ENCODE results near the gene SBNO2.

Gene SBNO2

GRCh38 chr19:1073063-1073955, 100.8 kb downstream of the SBNO2 start:
- peaks cover 4% of the 10 kb centered on the region for H3K36me3 ChIP-seq (ENCODE audit: control insufficient read depth, insufficient read depth, low read length)
- H3K4me1 ChIP-seq (ENCODE audit: control insufficient read depth, insufficient read depth, low read length), result no peaks in the 10 kb centered on the region
- peaks cover 39% of the 10 kb centered on the region for H3K27me3 ChIP-seq (ENCODE audit: control insufficient read depth, insufficient read depth, low read length, poor library complexity, severe bottlenecking)
- H3K4me3 ChIP-seq (ENCODE audit: insufficient read depth, low read depth, low read length), result no peak overlapping the region
- no peak overlapping the region for H3K27ac ChIP-seq (ENCODE audit: insufficient read depth, low read depth, low read length, poor library complexity, severe bottlenecking)
- 91 to 93% methylated on average over 30 of the region's 30 CpGs for WGBS, 2 experiments
- H3K9me3 ChIP-seq (ENCODE audit: control insufficient read depth, low read length), result no peaks in the 10 kb centered on the region

- Histone ChIP-seq H3K4me3 (ENCODE audit: insufficient read depth, low read depth, low read length) (no peak overlapping the region), H3K36me3 (ENCODE audit: control insufficient read depth, insufficient read depth, low read length) (peaks cover 4% of the 10 kb centered on the region), H3K9me3 (ENCODE audit: control insufficient read depth, low read length) (no peaks in the 10 kb centered on the region), H3K27me3 (ENCODE audit: control insufficient read depth, insufficient read depth, low read length, poor library complexity, severe bottlenecking) (peaks cover 47% of the 10 kb centered on the region), H3K4me1 (ENCODE audit: control insufficient read depth, insufficient read depth, low read length) (no peaks in the 10 kb centered on the region), H3K27ac (ENCODE audit: insufficient read depth, low read depth, low read length, poor library complexity, severe bottlenecking) (no peak overlapping the region)
- WGBS, 2 experiments, result 93 to 95% methylated on average over 11 of the region's 11 CpGs
Observed at GRCh38 chr19:1072371-1073015, 101.6 kb downstream of the SBNO2 start.

DNA sequence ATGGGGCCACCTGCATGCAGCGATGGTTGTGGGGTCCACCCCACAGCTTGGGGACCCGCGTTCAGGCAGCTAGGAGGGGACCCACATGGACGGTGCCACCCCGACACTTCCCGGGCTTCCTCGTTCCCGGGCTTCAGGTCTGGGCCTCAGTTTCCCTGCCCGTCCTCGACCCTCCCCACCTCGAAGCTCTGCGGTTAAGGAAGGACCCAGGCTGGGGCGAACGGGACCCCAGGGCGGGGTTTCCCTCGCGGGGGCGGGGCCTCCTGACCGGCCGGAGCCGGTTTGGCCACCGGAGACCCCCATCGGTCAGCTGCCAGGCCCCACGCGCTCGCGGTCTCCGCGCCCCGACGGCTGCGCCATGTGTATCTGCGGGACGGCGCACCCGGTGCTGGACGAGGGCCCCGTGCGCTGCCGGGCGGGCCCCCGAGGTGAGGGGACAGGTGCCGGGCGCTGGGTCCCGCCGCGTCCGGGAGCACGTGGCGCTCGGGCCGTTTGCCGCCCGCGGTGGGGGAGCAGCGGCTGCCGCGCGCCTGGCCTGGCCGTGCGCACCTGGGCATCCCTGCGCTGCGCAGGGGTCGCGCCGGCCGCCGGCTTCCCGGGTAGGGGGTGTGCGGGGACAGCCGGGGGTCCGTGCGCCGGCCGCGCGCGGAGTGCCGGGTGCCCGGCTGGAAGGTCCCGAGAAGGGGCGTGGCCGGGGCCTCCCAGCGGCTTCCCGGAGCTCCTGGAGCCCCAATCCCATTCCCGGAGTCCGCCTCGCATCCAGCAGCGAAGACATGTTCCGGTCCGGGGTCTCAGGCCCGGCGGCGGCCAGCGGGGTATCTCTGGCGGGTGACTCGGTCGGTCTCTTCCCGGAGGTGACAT, 102.9 kb downstream of the SBNO2 start:
- WGBS, 2 experiments, result 2% methylated on average over 99 of the region's 99 CpGs
- Histone ChIP-seq H3K9me3 (ENCODE audit: control insufficient read depth, low read length) (no peaks in the 10 kb centered on the region), H3K4me3 (ENCODE audit: insufficient read depth, low read depth, low read length) (peak overlapping the region; percentile 39), H3K27ac (ENCODE audit: insufficient read depth, low read depth, low read length, poor library complexity, severe bottlenecking) (no peak overlapping the region), H3K4me1 (ENCODE audit: control insufficient read depth, insufficient read depth, low read length) (peaks cover 6% of the 10 kb centered on the region), H3K36me3 (ENCODE audit: control insufficient read depth, insufficient read depth, low read length) (peaks cover 4% of the 10 kb centered on the region), H3K27me3 (ENCODE audit: control insufficient read depth, insufficient read depth, low read length, poor library complexity, severe bottlenecking) (peaks cover 60% of the 10 kb centered on the region)

DNA sequence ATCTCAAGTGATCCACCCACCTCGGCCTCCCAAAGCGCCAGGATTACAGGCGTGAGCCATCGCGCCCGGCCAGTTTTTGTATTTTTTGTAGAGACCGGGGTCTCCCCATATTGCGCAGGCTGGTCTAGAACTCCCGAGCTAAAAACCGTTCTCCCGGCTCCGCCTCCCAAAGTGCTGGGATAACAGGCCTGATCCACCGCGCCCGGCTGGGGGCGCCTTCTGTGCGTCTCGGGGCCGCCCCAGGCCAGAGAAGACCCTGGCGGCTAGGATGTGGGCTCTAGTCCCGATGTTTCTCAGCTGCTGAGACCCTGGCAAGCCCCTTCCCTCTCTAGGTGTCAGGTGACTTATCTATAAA, 103.5 kb downstream of the SBNO2 start:
- 16 to 18% methylated on average over 21 of the region's 21 CpGs for WGBS, 2 experiments
- no peak overlapping the region for H3K27ac ChIP-seq (ENCODE audit: insufficient read depth, low read depth, low read length, poor library complexity, severe bottlenecking)
- no peaks in the 10 kb centered on the region for H3K9me3 ChIP-seq (ENCODE audit: control insufficient read depth, low read length)
- peaks cover 1% of the 10 kb centered on the region for H3K36me3 ChIP-seq (ENCODE audit: control insufficient read depth, insufficient read depth, low read length)
- H3K4me3 ChIP-seq (ENCODE audit: insufficient read depth, low read depth, low read length), result peak overlapping the region; percentile 39
- H3K27me3 ChIP-seq (ENCODE audit: control insufficient read depth, insufficient read depth, low read length, poor library complexity, severe bottlenecking), result peaks cover 66% of the 10 kb centered on the region
- peaks cover 12% of the 10 kb centered on the region for H3K4me1 ChIP-seq (ENCODE audit: control insufficient read depth, insufficient read depth, low read length)

DNA sequence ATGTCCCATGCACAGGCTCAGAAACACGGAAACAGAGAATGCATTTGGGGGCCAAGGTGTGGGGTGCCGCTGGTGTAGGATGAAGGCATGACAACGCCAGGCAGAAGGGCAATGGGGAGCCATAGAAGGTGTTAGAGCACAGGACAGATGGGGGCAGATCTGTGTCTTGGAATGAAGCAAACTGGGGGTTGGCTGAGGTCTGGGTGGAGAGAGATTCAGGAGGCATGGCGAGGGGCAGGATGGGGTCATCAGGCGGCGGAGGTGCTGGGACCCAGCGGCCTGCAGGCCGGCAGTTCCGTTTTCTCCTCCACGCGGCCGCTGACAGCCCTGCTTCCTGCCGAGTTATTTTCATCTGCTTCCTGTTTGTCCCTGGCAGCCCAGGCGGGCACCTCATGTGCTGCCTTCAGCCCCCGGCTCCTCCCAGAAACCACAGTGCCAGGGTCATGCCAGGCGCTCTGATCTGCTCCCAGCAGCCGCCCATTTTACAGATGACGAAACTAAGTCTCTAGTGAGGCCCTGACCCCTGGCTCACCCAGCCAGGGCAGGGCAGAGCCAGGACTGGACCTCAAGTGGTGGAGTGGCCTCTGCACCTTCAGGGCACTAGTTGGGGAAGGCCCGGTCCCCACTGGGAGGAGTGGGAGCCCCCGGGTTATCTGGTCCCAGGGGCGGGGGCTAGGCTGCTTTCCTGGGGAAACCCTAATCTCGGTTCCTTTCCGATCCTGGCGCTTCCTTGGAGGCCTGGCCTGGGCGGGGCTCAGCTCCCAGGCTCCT, 104.9 kb downstream of the SBNO2 start:
- H3K36me3 ChIP-seq (ENCODE audit: control insufficient read depth, insufficient read depth, low read length), result no peaks in the 10 kb centered on the region
- H3K27ac ChIP-seq (ENCODE audit: insufficient read depth, low read depth, low read length, poor library complexity, severe bottlenecking), result no peak overlapping the region
- peaks cover 13% of the 10 kb centered on the region for H3K4me1 ChIP-seq (ENCODE audit: control insufficient read depth, insufficient read depth, low read length)
- no peak overlapping the region for H3K4me3 ChIP-seq (ENCODE audit: insufficient read depth, low read depth, low read length)
- H3K27me3 ChIP-seq (ENCODE audit: control insufficient read depth, insufficient read depth, low read length, poor library complexity, severe bottlenecking), result peaks cover 80% of the 10 kb centered on the region
- WGBS, 2 experiments, result 88 to 89% methylated on average over 25 of the region's 25 CpGs
- no peaks in the 10 kb centered on the region for H3K9me3 ChIP-seq (ENCODE audit: control insufficient read depth, low read length)

- Histone ChIP-seq H3K4me1 (ENCODE audit: control insufficient read depth, insufficient read depth, low read length) (peaks cover 13% of the 10 kb centered on the region), H3K9me3 (ENCODE audit: control insufficient read depth, low read length) (no peaks in the 10 kb centered on the region), H3K27ac (ENCODE audit: insufficient read depth, low read depth, low read length, poor library complexity, severe bottlenecking) (no peak overlapping the region), H3K27me3 (ENCODE audit: control insufficient read depth, insufficient read depth, low read length, poor library complexity, severe bottlenecking) (peaks cover 89% of the 10 kb centered on the region), H3K4me3 (ENCODE audit: insufficient read depth, low read depth, low read length) (no peak overlapping the region), H3K36me3 (ENCODE audit: control insufficient read depth, insufficient read depth, low read length) (no peaks in the 10 kb centered on the region)
- WGBS, 2 experiments, result 91% methylated on average over 45 of the region's 45 CpGs
Observed at GRCh38 chr19:1068009-1069001, 105.8 kb downstream of the SBNO2 start.

DNA sequence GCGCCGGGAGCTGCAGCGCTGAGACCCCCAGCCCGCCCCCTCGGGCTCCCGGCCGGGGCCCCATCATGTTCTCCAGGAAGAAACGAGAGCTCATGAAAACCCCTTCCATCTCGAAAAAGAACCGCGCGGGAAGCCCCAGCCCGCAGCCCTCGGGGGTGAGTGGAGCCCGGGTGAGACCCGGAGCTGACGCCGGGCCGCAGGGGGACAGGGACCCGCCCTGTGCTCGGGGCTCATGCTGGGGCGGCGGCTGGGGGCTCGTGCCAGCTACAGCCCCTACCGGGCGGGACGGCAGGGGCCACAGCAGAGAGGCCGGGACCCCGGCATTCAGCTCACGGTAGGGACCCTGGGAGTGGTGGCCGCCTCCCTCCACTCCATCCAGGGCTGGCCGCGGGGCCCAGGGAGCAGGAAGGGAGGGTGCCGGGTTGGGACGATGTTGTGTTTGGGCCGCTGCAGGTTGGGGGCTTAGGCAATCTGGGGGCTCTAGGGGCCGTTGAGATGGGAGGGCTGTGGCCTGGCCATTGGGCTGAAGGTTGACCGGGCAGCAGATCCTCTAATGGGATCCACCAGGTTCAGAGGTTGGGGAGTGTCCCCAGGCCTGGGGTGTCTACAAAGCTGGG, 106.6 kb downstream of the SBNO2 start:
- H3K27ac ChIP-seq (ENCODE audit: insufficient read depth, low read depth, low read length, poor library complexity, severe bottlenecking), result no peak overlapping the region
- no peaks in the 10 kb centered on the region for H3K36me3 ChIP-seq (ENCODE audit: control insufficient read depth, insufficient read depth, low read length)
- no peaks in the 10 kb centered on the region for H3K9me3 ChIP-seq (ENCODE audit: control insufficient read depth, low read length)
- H3K4me3 ChIP-seq (ENCODE audit: insufficient read depth, low read depth, low read length), result peak overlapping the region; percentile 14
- 12 to 13% methylated on average over 38 of the region's 38 CpGs for WGBS, 2 experiments
- H3K4me1 ChIP-seq (ENCODE audit: control insufficient read depth, insufficient read depth, low read length), result peaks cover 13% of the 10 kb centered on the region
- H3K27me3 ChIP-seq (ENCODE audit: control insufficient read depth, insufficient read depth, low read length, poor library complexity, severe bottlenecking), result peaks cover 89% of the 10 kb centered on the region

GRCh38 chr19:1066748-1067340, 107.2 kb downstream of the SBNO2 start, which contains the start of gene ARHGAP45:
TSS of gene ARHGAP45 (plus strand) at chr19:1067167. CDS start at chr19:1067406, 239 bp downstream.
- WGBS, 2 experiments, result 10 to 11% methylated on average over 61 of the region's 61 CpGs
- Histone ChIP-seq H3K27me3 (ENCODE audit: control insufficient read depth, insufficient read depth, low read length, poor library complexity, severe bottlenecking) (peaks cover 86% of the 10 kb centered on the region), H3K27ac (ENCODE audit: insufficient read depth, low read depth, low read length, poor library complexity, severe bottlenecking) (no peak within 1 kb of the TSS), H3K4me1 (ENCODE audit: control insufficient read depth, insufficient read depth, low read length) (peaks cover 13% of the 10 kb centered on the region), H3K4me3 (ENCODE audit: insufficient read depth, low read depth, low read length) (peak within 1 kb of the TSS; percentile 14), H3K36me3 (ENCODE audit: control insufficient read depth, insufficient read depth, low read length) (no peaks in the 10 kb centered on the region), H3K9me3 (ENCODE audit: control insufficient read depth, low read length) (no peaks in the 10 kb centered on the region)
